BLaER1 treated with 17β-estradiol and CSF1 and Interleukin-3, amounts not matched to agents 10 nM and 100 nM (cell line): ENCODE results near the gene EIF3D.
A peak's percentile ranks its signal among the peaks of the same experiment; 100 is the strongest.

Experiments used
- H3K27ac ChIP-seq, 11 experiments: shearing (Covaris generic); formaldehyde crosslinking; 2 replicates each; pipeline ENCODE4 v1.8.1; 2022
- H3K27me3 ChIP-seq, 11 experiments: shearing (Covaris generic); formaldehyde crosslinking; 2 replicates each; pipeline ENCODE4 v1.8.1; 2022
- H3K36me3 ChIP-seq, 11 experiments: shearing (Covaris generic); formaldehyde crosslinking; 2 replicates each; pipeline ENCODE4 v1.8.1; 2022
- H3K4me1 ChIP-seq, 10 experiments: shearing (Covaris generic); formaldehyde crosslinking; 2 replicates each; pipeline ENCODE4 v1.8.1; 2022
- H3K4me2 ChIP-seq, 11 experiments: shearing (Covaris generic); formaldehyde crosslinking; 2 replicates each; pipeline ENCODE4 v1.8.1; 2022
- H3K4me3 ChIP-seq, 10 experiments: shearing (Covaris generic); formaldehyde crosslinking; 2 replicates each; pipeline ENCODE4 v1.8.1; 2022
- H3K9ac ChIP-seq, 11 experiments: shearing (Covaris generic); formaldehyde crosslinking; 2 replicates each; pipeline ENCODE4 v1.8.1; 2022
- H3K9me3 ChIP-seq, 11 experiments: shearing (Covaris generic); formaldehyde crosslinking; replicated peaks in 1 of 11; 2 replicates each; pipeline ENCODE4 v1.8.1; 2022
- H4K20me1 ChIP-seq, 11 experiments: shearing (Covaris generic); formaldehyde crosslinking; 2 replicates each; pipeline ENCODE4 v1.8.1; 2022
- Cebpa-rat ChIP-seq, 11 experiments: shearing (Covaris generic); IDR thresholded peaks; 2 replicates each; pipeline ENCODE4 v1.8.1; 2022

EIF3D gene

GRCh38 chr22:36566720-36567119 lies 37.8 kb upstream of the EIF3D start:
- H4K20me1 ChIP-seq: no peaks in the 10 kb centered on the region
- no peak overlapping the region for H3K4me2 ChIP-seq
- H3K36me3 ChIP-seq: no peaks in the 10 kb centered on the region
- TF ChIP-seq Cebpa-rat (IDR thresholded peaks at IDR 0.05): no peak
- H3K27ac ChIP-seq: no peak overlapping the region
- H3K9me3 ChIP-seq: no peaks in the 10 kb centered on the region
- no peak overlapping the region for H3K9ac ChIP-seq
- H3K27me3 ChIP-seq: peaks cover 0 to 24% (median 20%) of the 10 kb centered on the region in 11 experiments; a peak in 20 of 22 replicates
- H3K4me1 ChIP-seq: peaks cover 19 to 22% (median 20%) of the 10 kb centered on the region in 10 experiments
- H3K4me3 ChIP-seq: no peak overlapping the region

GRCh38 chr22:36565686-36566085 lies 36.7 kb upstream of the EIF3D start:
- Histone ChIP-seq H3K9me3 (no peaks in the 10 kb centered on the region), H3K4me3 (no peak overlapping the region), H3K4me1 (peaks cover 22 to 29% (median 27%) of the 10 kb centered on the region in 10 experiments), H3K4me2 (no peak overlapping the region), H4K20me1 (no peaks in the 10 kb centered on the region), H3K36me3 (no peaks in the 10 kb centered on the region), H3K9ac (no peak overlapping the region), H3K27me3 (peaks cover 0 to 24% (median 20%) of the 10 kb centered on the region in 11 experiments; a peak in 20 of 22 replicates), H3K27ac (no peak overlapping the region)
- TF ChIP-seq Cebpa-rat (IDR thresholded peaks at IDR 0.05): no peak

GRCh38 chr22:36565159-36565507 lies 36.2 kb upstream of the EIF3D start:
- TF ChIP-seq Cebpa-rat (IDR thresholded peaks at IDR 0.05): no peak
- no peaks in the 10 kb centered on the region for H3K9me3 ChIP-seq
- no peak overlapping the region for H3K4me2 ChIP-seq
- peaks cover 22 to 29% (median 27%) of the 10 kb centered on the region in 10 experiments for H3K4me1 ChIP-seq
- no peak overlapping the region for H3K4me3 ChIP-seq
- H3K36me3 ChIP-seq: no peaks in the 10 kb centered on the region
- H4K20me1 ChIP-seq: no peaks in the 10 kb centered on the region
- peaks cover 0 to 24% (median 20%) of the 10 kb centered on the region in 11 experiments; a peak in 20 of 22 replicates for H3K27me3 ChIP-seq
- no peak overlapping the region for H3K27ac ChIP-seq
- no peak overlapping the region for H3K9ac ChIP-seq

- Histone ChIP-seq H3K36me3 (no peaks in the 10 kb centered on the region), H4K20me1 (no peaks in the 10 kb centered on the region), H3K27me3 (peaks cover 0 to 24% (median 20%) of the 10 kb centered on the region in 11 experiments; a peak in 20 of 22 replicates), H3K4me2 (no peak overlapping the region), H3K9me3 (no peaks in the 10 kb centered on the region), H3K4me1 (peaks cover 22 to 29% (median 27%) of the 10 kb centered on the region in 10 experiments), H3K9ac (no peak overlapping the region), H3K27ac (no peak overlapping the region), H3K4me3 (no peak overlapping the region)
- TF ChIP-seq Cebpa-rat (IDR thresholded peaks at IDR 0.05): no peak
Measured at GRCh38 chr22:36564422-36565158, 35.6 kb upstream of the EIF3D start.

- Histone ChIP-seq H3K9ac (no peak overlapping the region; a peak in 1 of 22 replicates), H3K27ac (peak overlapping the region in 1 of 11 experiments; percentile 53; a peak in 1 of 22 replicates), H3K27me3 (peaks cover 0 to 24% (median 20%) of the 10 kb centered on the region in 11 experiments; a peak in 20 of 22 replicates), H3K4me3 (no peak overlapping the region), H3K36me3 (no peaks in the 10 kb centered on the region), H3K4me1 (peaks cover 22 to 29% (median 27%) of the 10 kb centered on the region in 10 experiments), H4K20me1 (no peaks in the 10 kb centered on the region), H3K9me3 (no peaks in the 10 kb centered on the region), H3K4me2 (peak overlapping the region in 6 of 11 experiments; percentile 38 to 90 (median 69); a peak in 8 of 22 replicates)
- TF ChIP-seq Cebpa-rat (IDR thresholded peaks at IDR 0.05): no peak
Measured at GRCh38 chr22:36563898-36564297, 34.9 kb upstream of the EIF3D start.

GRCh38 chr22:36563444-36563843 lies 34.5 kb upstream of the EIF3D start:
- no peak overlapping the region for H3K4me3 ChIP-seq
- H3K4me1 ChIP-seq: peaks cover 22 to 33% (median 28%) of the 10 kb centered on the region in 10 experiments
- no peak for TF ChIP-seq Cebpa-rat (IDR thresholded peaks at IDR 0.05)
- H3K9ac ChIP-seq: peak overlapping the region in 4 of 11 experiments; percentile 6 to 47 (median 41); a peak in 2 of 22 replicates
- H3K4me2 ChIP-seq: peak overlapping the region; percentile 38 to 90 (median 59); a peak in 21 of 22 replicates
- peak overlapping the region in 4 of 11 experiments; percentile 12 to 53 (median 24); a peak in 6 of 22 replicates for H3K27ac ChIP-seq
- peaks cover 0 to 24% (median 20%) of the 10 kb centered on the region in 11 experiments; a peak in 20 of 22 replicates for H3K27me3 ChIP-seq
- H3K36me3 ChIP-seq: no peaks in the 10 kb centered on the region
- H3K9me3 ChIP-seq: no peaks in the 10 kb centered on the region
- no peaks in the 10 kb centered on the region for H4K20me1 ChIP-seq

- Histone ChIP-seq H3K27ac (peak overlapping the region in 3 of 11 experiments; percentile 12 to 53 (median 21); a peak in 5 of 22 replicates), H3K36me3 (no peaks in the 10 kb centered on the region), H3K4me3 (no peak overlapping the region), H3K4me1 (peaks cover 22 to 37% (median 28%) of the 10 kb centered on the region in 10 experiments), H3K9ac (peak overlapping the region in 4 of 11 experiments; percentile 6 to 47 (median 41); a peak in 1 of 22 replicates), H3K4me2 (peak overlapping the region; percentile 38 to 90 (median 59); a peak in 21 of 22 replicates), H3K9me3 (no peaks in the 10 kb centered on the region), H3K27me3 (peaks cover 0 to 24% (median 20%) of the 10 kb centered on the region in 11 experiments; a peak in 20 of 22 replicates), H4K20me1 (no peaks in the 10 kb centered on the region)
- TF ChIP-seq Cebpa-rat (IDR thresholded peaks at IDR 0.05): no peak
Measured at GRCh38 chr22:36563001-36563400, 34.0 kb upstream of the EIF3D start.

GRCh38 chr22:36562261-36562835 lies 33.4 kb upstream of the EIF3D start:
- H3K9ac ChIP-seq: 0 out of 22 replicates have a peak overlapping the region, but pooled peaks of 1 of the 11 experiments have one; percentile 19
- no peaks in the 10 kb centered on the region for H3K36me3 ChIP-seq
- H3K9me3 ChIP-seq: no peaks in the 10 kb centered on the region
- H3K4me1 ChIP-seq: peaks cover 22 to 37% (median 28%) of the 10 kb centered on the region in 10 experiments
- H3K4me3 ChIP-seq: no peak overlapping the region
- peak overlapping the region; percentile 38 to 90 (median 67); a peak in 19 of 22 replicates for H3K4me2 ChIP-seq
- H3K27me3 ChIP-seq: peaks cover 0 to 24% (median 20%) of the 10 kb centered on the region in 11 experiments; a peak in 20 of 22 replicates
- H4K20me1 ChIP-seq: no peaks in the 10 kb centered on the region
- TF ChIP-seq Cebpa-rat (IDR thresholded peaks at IDR 0.05): no peak
- peak overlapping the region in 2 of 11 experiments; percentile 32 to 53; a peak in 3 of 22 replicates for H3K27ac ChIP-seq

GRCh38 chr22:36561291-36561811 lies 32.4 kb upstream of the EIF3D start:
- Histone ChIP-seq H3K36me3 (no peaks in the 10 kb centered on the region), H3K4me2 (peak overlapping the region in 10 of 11 experiments; percentile 37 to 90 (median 66); a peak in 16 of 22 replicates), H3K9ac (no peak overlapping the region), H3K4me3 (no peak overlapping the region), H3K27me3 (peaks cover 0 to 24% (median 20%) of the 10 kb centered on the region in 11 experiments; a peak in 20 of 22 replicates), H3K27ac (peak overlapping the region in 1 of 11 experiments; percentile 53; a peak in 1 of 22 replicates), H3K9me3 (no peaks in the 10 kb centered on the region), H3K4me1 (peaks cover 22 to 37% (median 28%) of the 10 kb centered on the region in 10 experiments), H4K20me1 (no peaks in the 10 kb centered on the region)
- TF ChIP-seq Cebpa-rat (IDR thresholded peaks at IDR 0.05): no peak
